ENCODE data around the gene CHD8.
A peak's percentile ranks its signal among the peaks of the same experiment; 100 is the strongest.
"Not testable (repeated sequence)": the region's sequence is repeated elsewhere in the genome, so short reads cannot be mapped to it uniquely, and the experiment has no call there.

Gene CHD8, protein sequence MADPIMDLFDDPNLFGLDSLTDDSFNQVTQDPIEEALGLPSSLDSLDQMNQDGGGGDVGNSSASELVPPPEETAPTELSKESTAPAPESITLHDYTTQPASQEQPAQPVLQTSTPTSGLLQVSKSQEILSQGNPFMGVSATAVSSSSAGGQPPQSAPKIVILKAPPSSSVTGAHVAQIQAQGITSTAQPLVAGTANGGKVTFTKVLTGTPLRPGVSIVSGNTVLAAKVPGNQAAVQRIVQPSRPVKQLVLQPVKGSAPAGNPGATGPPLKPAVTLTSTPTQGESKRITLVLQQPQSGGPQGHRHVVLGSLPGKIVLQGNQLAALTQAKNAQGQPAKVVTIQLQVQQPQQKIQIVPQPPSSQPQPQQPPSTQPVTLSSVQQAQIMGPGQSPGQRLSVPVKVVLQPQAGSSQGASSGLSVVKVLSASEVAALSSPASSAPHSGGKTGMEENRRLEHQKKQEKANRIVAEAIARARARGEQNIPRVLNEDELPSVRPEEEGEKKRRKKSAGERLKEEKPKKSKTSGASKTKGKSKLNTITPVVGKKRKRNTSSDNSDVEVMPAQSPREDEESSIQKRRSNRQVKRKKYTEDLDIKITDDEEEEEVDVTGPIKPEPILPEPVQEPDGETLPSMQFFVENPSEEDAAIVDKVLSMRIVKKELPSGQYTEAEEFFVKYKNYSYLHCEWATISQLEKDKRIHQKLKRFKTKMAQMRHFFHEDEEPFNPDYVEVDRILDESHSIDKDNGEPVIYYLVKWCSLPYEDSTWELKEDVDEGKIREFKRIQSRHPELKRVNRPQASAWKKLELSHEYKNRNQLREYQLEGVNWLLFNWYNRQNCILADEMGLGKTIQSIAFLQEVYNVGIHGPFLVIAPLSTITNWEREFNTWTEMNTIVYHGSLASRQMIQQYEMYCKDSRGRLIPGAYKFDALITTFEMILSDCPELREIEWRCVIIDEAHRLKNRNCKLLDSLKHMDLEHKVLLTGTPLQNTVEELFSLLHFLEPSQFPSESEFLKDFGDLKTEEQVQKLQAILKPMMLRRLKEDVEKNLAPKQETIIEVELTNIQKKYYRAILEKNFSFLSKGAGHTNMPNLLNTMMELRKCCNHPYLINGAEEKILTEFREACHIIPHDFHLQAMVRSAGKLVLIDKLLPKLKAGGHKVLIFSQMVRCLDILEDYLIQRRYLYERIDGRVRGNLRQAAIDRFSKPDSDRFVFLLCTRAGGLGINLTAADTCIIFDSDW (N-terminal part only)

GRCh38 chr14:21455912-21456667, at the start of gene CHD8:
Gene CHD8 (minus strand): TSS chr14:21456123. CDS start chr14:21431643, 24,480 bp downstream.
- DNase-seq = peak; percentile 99

- DNase-seq = no peak
These were observed 49.2 kb upstream of the CHD8 start for GRCh38 chr14:21505012-21505553.

DNA sequence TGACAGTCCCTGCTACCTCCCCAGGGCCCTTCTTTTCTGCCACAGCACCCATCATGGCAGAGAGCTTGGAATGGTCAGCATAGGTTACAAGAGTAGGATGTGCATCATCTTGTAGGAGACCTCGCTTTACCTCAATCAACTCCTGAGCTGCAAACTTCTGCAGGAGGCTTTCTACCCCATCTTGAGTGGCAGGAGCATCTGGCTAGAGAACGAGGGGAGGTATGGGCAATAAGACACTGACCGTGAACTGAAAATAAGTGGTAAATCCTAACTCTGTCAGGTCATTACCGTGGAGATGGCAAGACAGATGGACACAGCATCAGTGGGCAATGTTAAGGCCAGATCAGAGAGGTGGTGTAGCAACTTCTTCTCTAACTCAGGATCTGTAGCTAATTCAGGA, 47.5 kb upstream of the CHD8 start:
- no peak for DNase-seq

DNA sequence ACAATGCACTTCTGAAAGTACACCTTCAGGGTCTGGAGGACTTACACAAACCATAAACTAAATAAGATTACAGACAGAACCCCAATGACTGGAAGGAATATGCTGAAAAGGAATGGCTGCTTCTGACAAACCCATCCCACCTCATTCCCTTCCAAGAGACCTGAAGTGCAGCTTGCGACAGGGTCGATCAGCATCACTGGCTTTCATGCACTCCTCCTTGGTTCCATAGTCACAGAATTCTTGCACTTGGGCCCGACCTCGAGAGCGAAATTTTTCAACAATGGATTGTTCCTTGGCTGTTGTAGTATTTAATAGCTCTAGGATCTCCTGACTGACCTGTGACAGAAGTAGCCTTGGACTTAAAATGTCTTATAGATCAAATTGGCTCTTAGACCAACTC, 45.6 kb upstream of the CHD8 start:
- no peak for DNase-seq

GRCh38 chr14:21498540-21499526, 42.9 kb upstream of the CHD8 start:
- DNase-seq = peak; percentile 51

DNA sequence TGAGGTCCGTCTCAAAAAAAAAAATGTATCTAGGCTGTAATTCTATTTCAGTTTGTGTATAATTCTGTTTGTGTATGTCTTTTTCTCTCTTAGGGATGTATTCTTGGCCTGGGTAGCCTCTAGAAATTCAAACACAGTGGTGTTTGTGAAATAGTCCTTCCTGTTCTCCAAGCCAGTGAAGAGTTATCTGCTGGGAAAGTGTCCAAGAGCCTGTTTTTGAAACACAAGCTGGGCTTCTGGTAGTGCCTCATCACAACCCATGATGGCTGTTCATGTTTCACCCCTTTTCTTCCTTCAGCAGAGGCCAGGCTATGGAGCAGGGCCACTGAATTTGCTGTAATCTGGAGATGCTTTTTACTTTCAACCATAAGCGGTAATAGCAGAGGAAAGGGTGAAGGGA, 40.5 kb upstream of the CHD8 start:
- DNase-seq = no peak

- DNase-seq = no peak
These were observed 39.2 kb upstream of the CHD8 start for GRCh38 chr14:21494902-21495762.

- no peak for DNase-seq
These were observed 30.7 kb upstream of the CHD8 start for GRCh38 chr14:21486640-21487087.

- peak; percentile 98 for DNase-seq
These were observed 21.2 kb upstream of the CHD8 start, which contains the start of the genes RAB2B and TOX4 for GRCh38 chr14:21476925-21477681. Gene RAB2B (minus strand): TSS chr14:21476959. CDS start chr14:21476872, 87 bp downstream. Gene TOX4 (plus strand): TSS chr14:21477195. CDS start chr14:21477279, 84 bp downstream.

DNA sequence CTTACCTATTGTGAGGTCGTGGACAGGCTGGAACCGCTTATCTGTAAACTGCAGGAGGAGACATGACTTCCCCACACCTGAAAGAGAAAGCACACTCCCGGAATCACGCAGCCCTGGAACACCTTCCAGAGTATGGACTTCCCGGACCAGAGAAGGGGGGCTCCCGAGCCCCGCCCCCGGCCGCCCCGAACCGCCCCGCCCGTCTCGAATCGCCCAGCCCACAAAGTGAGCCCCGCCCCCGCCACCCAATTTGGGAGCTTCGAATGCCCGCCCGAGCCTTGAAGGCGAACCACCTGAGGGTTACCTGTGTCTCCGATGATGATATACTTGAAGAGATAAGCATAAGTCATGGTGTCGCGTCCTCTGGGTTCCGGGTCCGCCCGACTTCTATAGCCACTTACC, 20.6 kb upstream of the CHD8 start:
- DNase-seq = peak; percentile 90

- DNase-seq = no peak
These were observed 20.0 kb upstream of the CHD8 start for GRCh38 chr14:21475767-21476522.

DNA sequence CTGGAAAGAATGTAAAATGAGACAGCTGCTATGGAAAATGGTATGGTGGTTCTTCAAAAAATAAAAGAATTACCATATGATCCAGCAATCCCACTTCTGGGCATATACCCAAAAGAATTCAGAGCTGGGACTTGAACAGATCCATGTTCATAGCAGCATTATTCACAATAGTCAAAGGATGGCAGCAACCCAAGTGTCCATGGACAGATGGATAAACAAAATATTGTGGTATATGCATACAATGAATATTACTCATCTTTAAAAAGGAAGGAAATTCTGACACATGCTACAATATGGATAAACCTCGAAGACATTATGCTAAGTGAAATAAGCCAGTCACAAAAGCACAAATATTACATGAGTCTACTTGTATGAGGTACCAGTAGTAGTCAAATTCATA, 11.7 kb upstream of the CHD8 start:
- no peak for DNase-seq

- no peak for DNase-seq
These were observed 371 bp downstream of the CHD8 start for GRCh38 chr14:21455592-21455911.

DNA sequence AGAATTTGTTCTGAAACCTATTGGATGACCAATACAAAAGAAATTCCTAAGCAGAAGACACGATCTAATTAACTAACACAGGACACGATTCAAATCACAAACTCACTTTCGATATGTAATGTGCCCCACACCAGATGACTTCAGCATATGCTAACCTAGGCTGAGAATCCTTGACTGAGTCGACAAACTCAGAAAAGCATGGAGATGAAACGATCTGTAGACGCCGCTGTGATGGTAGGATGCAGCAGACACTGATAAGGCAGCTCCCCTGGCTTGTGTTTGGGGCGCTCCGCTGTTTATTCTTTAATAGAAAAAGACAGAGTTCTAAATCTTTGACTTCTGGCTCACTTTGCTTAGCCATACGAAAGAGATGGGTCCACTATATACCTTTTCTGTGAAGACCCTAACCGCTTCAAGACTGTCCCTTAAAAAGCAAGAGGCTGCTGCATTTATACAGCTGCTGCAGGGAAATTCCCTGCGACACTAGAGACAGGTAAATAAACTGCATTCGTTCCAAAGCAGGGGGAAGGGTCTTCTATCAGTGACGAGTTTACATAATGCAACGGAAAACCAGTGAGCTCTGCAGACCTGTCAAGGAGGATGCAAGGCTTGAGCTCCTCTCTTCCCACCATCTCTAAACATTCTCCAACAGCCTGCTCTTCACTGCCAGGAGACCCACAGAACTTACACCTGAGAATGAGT, 929 bp downstream of the CHD8 start:
- no peak for DNase-seq

GRCh38 chr14:21449899-21450216, 6.1 kb downstream of the CHD8 start:
- no peak for DNase-seq

DNA sequence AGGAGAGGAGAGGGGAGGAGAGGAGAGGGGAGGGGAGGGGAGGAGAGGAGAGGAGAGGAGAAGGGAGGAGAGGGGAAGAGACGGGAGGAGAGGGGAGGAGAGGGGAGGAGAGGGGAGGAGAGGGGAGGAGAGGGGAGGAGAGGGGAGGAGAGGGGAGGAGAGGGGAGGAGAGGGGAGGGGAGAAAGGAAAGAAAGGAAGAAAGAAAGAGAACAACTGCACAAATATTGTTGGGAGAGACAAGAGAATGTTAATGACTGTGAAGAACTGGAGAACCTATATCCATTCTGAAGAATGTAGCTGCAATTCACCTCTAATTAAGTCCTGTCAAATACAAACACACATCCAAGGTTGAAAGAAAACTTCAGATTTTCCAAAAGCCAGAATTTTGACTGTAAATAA, 13.3 kb downstream of the CHD8 start:
- not testable (repeated sequence) for DNase-seq

- DNase-seq = no peak
These were observed 15.1 kb downstream of the CHD8 start for GRCh38 chr14:21440859-21441258.

Data from NCI-H1105 (cell line).